ENCODE results near the gene RAB39A.
A peak's percentile ranks its signal among the peaks of the same experiment; 100 is the strongest.
"Not testable (repeated sequence)": the region's sequence is repeated elsewhere in the genome, so short reads cannot be mapped to it uniquely, and the experiment has no call there.

Gene RAB39A, protein sequence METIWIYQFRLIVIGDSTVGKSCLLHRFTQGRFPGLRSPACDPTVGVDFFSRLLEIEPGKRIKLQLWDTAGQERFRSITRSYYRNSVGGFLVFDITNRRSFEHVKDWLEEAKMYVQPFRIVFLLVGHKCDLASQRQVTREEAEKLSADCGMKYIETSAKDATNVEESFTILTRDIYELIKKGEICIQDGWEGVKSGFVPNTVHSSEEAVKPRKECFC

DNA sequence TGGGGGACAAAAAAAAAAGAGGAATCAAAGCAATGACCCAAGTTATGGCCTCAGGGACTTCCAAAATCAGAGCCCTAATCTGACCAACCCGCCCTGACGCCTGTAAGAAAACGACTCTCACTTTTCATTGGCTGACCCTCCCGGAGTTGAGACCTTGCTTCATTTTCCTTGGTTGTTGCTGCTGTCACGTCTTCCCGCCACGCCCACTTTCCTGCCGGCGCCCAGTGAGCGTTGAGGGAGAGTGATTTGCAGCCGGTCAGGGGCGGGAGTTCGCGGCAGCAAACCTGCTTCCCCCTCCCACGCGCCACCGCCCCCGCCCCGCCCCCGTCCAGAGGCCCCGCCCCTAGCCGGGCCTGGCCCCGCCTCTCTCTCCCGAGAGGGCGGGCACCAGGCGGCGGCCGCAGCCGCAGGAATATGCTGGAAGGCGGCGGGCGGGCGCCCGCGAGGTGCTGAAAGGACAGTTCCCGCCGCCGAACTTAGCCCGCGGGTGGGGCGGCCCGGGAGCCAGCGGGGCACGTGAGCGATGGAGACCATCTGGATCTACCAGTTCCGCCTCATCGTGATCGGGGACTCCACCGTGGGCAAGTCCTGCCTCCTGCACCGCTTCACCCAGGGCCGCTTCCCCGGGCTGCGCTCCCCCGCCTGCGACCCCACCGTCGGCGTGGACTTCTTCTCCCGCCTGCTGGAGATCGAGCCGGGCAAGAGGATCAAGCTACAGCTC lies at the start of gene RAB39A:
TSS of gene RAB39A (plus strand) at position 403 of the 721 bp plus-strand sequence. CDS start at position 524, 121 bp downstream.
- Mint-ChIP-seq H3K4me1 (peaks cover 14 to 18% of the 10 kb centered on the region in 2 donors), H3K27me3 (peaks cover 9 to 11% of the 10 kb centered on the region in 2 donors), H3K36me3 (no peaks in the 10 kb centered on the region), H3K9me3 (peaks cover 2 to 4% of the 10 kb centered on the region in 2 donors), H3K4me3 (peak within 1 kb of the TSS; percentile 84 to 95), H3K27ac (peak within 1 kb of the TSS; percentile 92)
- peak; percentile 90 for DNase-seq
- ATAC-seq (replicated peaks) = peak; percentile 91 to 93

DNA sequence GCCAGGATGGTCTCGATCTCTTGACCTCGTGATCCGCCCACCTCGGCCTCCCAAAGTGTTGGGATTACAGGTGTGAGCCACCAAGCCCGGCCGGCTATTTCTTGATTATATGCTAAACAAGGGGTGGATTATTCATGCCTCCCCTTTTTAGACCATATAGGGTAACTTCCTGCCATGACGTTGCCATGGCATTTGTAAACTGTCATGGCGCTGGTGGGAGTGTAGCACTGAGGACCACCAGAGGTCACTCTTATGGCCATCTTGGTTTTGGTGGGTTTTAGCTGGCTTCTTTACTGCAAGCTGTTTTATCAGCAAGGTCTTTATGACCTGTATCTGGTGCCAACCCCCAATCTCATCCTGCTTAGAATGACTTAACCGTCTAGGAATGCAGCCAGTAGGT lies 46.8 kb upstream of the RAB39A start:
- ATAC-seq (replicated peaks); H3K27ac Mint-ChIP-seq; DNase-seq; H3K4me1 Mint-ChIP-seq; H3K36me3 Mint-ChIP-seq; H3K9me3 Mint-ChIP-seq; H3K4me3 Mint-ChIP-seq: not testable (repeated sequence)
- H3K27me3 Mint-ChIP-seq = peaks cover 7 to 20% of the 10 kb centered on the region in 2 donors

DNA sequence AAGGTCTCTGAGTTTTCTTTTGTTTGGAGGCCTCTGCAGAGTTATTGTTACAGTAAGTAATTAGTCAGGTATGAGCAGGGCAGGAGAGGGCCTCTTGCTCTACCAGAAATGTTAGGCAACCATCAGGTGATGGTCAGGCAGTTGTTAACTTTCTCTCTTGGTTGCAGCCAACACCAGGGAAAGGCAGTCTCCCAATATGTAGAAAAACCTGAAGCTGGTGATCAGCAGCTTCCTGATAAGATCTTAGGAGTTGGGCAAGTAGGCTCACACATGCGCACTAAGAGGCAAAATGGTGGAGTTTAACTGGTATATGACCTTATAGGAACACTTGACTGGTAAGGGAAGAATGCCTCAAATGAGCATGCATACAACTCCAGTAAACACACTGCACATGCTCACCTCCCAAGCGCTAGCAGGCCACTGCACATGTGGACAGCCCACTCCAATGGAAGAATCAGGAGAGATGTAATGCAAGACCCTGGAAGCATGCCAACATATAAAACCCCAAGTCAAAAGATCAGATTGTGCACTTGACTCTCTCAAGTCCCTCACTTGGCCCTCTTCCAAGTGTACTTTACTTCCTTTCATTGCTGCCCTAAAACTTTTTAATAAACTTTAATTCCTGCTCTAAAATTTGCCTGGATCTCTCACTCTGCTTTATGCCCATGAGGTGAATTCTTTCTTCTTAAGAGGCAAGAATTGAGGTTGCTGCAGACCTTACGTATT lies 46.0 kb upstream of the RAB39A start:
- no peak overlapping the region for H3K27ac Mint-ChIP-seq
- DNase-seq = no peak
- peaks cover 7 to 20% of the 10 kb centered on the region in 2 donors for H3K27me3 Mint-ChIP-seq
- ATAC-seq (replicated peaks) = no peak
- no peaks in the 10 kb centered on the region for H3K9me3 Mint-ChIP-seq
- no peak overlapping the region for H3K4me3 Mint-ChIP-seq
- H3K36me3 Mint-ChIP-seq = no peaks in the 10 kb centered on the region
- H3K4me1 Mint-ChIP-seq = no peaks in the 10 kb centered on the region

DNA sequence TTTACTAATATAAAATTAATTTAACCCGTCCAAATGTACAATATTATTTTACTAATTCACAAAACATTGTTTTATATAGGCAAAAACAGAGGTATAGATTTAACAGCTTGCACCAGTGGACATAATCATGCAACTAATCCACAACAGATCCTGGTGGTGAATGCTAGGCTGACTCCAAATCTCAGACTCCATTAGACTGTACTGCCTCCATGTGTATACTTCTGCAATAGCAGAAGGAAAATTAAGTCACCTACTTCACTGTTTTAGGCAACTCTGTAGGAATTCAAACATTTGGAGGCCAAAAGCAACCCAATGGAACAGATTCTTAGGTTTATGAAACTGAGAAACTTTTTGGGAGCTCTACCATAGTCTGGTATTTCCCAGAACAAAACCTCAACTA lies 30.0 kb upstream of the RAB39A start:
- DNase-seq (no peak), ATAC-seq (replicated peaks) (peak; percentile 59 to 74)
- H3K4me3 Mint-ChIP-seq = no peak overlapping the region
- H3K9me3 Mint-ChIP-seq = no peaks in the 10 kb centered on the region
- peaks cover 0 to 4% of the 10 kb centered on the region in 2 donors for H3K27me3 Mint-ChIP-seq
- H3K27ac Mint-ChIP-seq = no peak overlapping the region
- no peaks in the 10 kb centered on the region for H3K4me1 Mint-ChIP-seq
- no peaks in the 10 kb centered on the region for H3K36me3 Mint-ChIP-seq

DNA sequence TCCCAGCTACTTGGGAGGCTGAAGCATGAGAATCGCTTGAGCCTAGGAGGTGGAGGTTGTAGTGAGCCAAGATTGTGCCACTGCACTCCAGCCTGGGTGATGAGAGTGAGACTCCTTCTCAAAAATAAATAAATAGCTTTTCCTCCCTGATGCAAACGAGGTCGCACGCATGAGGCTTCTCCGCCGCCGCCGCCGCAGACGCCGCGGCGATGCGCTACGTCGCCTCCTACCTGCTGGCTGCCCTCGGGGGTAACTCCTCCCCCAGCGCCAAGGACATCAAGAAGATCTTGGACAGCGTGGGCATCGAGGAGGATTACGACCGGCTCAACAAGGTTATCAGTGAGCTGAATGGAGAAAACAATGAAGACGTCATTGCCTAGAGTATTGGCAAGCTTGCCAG lies 20.0 kb upstream of the RAB39A start:
- H3K36me3 Mint-ChIP-seq = no peaks in the 10 kb centered on the region
- no peak for ATAC-seq (replicated peaks)
- H3K9me3 Mint-ChIP-seq = peaks cover 0 to 2% of the 10 kb centered on the region in 2 donors
- H3K4me1 Mint-ChIP-seq = no peaks in the 10 kb centered on the region
- H3K4me3 Mint-ChIP-seq = no peak overlapping the region
- DNase-seq = no peak
- no peak overlapping the region for H3K27ac Mint-ChIP-seq
- H3K27me3 Mint-ChIP-seq = peaks cover 14 to 17% of the 10 kb centered on the region in 2 donors

DNA sequence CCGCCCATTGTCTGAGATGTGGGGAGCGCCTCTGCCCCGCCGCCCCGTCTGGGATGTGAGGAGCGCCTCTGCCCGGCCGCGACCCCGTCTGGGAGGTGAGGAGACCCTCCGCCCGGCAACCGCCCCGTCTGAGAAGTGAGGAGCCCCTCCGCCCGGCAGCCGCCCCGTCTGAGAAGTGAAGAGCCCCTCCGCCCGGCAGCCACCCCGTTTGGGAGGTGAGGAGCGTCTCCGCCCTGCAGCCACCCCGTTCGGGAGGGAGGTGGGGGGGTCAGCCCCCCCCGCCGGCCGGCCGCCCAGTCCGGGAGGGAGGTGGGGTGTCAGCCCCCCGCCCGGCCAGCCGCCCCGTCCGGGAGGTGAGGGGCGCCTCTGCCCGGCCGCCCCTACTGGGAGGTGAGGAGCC lies 15.8 kb upstream of the RAB39A start:
- peaks cover 19 to 25% of the 10 kb centered on the region in 2 donors for H3K27me3 Mint-ChIP-seq
- not testable (repeated sequence) for H3K36me3 Mint-ChIP-seq; H3K4me1 Mint-ChIP-seq; H3K4me3 Mint-ChIP-seq; H3K27ac Mint-ChIP-seq; DNase-seq; ATAC-seq (replicated peaks); H3K9me3 Mint-ChIP-seq

DNA sequence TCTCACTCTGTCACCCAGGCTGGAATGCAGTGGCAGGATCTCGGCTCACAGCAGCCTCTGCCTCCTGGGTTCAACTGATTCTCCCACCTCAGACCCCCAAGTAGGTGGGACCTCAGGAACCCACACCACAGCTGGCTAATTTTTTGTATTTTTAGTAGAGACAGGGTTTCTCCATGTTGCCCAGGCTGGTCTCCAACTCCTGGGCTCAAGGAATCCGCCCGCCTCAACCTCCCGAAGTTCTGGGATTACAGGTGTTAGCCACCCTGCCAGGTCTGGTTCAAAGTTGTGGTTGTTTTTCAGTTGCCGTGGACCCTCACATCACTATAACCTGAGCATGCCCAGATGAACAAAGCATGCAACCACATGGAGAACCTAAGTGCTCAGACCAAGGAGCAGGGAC lies 13.0 kb upstream of the RAB39A start:
- ATAC-seq (replicated peaks) (no peak), DNase-seq (no peak)
- Mint-ChIP-seq H3K27ac (no peak overlapping the region), H3K4me3 (no peak overlapping the region), H3K4me1 (peaks cover 3 to 6% of the 10 kb centered on the region in 2 donors), H3K27me3 (peaks cover 20 to 23% of the 10 kb centered on the region in 2 donors), H3K9me3 (peaks cover 0 to 2% of the 10 kb centered on the region in 2 donors), H3K36me3 (no peaks in the 10 kb centered on the region)

DNA sequence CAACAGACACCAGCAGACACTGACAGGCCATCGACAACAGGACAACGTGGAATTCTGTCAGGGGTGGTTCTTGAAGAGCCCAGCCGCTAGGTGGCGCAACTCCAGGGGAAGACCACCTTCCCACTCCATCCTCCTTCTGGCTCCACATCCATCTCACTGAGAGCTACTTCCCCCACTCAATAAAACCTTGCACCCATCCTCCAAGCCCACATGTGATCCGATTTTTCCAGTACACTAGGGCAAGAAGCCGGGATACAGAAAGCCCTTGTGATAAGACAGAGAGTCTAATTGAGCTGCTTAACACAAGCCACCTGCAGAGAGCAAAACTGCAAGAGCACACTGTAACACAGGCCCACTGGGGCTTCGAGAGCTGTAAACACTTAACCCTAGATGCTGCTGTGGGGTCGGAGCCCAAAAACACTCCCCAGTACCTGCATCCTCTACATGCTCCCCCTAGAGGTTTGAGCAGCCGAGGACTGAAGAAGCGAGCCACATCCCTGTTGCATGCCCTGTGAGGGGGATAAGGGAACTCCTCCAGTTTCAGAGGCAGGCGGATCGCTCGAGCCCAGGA lies 11.5 kb upstream of the RAB39A start:
- no peaks in the 10 kb centered on the region for H3K36me3 Mint-ChIP-seq
- DNase-seq (peak; percentile 9), ATAC-seq (replicated peaks) (peak; percentile 50)

DNA sequence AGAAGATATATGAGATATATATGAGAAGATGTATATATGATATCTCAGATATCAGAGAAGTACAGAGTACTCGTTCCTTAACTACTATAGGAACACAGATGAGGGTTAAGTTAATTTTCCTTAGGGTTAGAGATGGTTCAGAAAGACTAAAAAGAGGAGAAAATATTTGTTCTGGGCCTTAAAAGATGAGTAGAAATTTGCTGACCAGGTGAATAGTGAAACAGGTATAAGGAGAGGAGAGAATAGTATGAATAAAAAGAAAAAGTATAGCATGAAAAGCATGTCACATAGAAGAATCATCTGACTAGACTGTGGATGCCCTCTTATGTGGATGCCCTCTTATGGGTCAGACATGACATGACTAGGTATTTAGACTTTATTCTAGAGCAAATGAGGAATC lies 6.3 kb upstream of the RAB39A start:
- Mint-ChIP-seq H3K4me3 (no peak overlapping the region), H3K4me1 (peaks cover 0 to 7% of the 10 kb centered on the region in 2 donors), H3K27me3 (peaks cover 10 to 16% of the 10 kb centered on the region in 2 donors), H3K9me3 (peaks cover 2 to 4% of the 10 kb centered on the region in 2 donors), H3K27ac (no peak overlapping the region), H3K36me3 (no peaks in the 10 kb centered on the region)
- no peak for ATAC-seq (replicated peaks)
- DNase-seq = no peak

More for the DNA sequence above, 11.5 kb upstream of the RAB39A start:
- Mint-ChIP-seq H3K9me3 (no peaks in the 10 kb centered on the region), H3K27ac (peak overlapping the region; percentile 56), H3K27me3 (peaks cover 12 to 17% of the 10 kb centered on the region in 2 donors), H3K4me1 (peaks cover 3 to 6% of the 10 kb centered on the region in 2 donors), H3K4me3 (no peak overlapping the region)

DNA sequence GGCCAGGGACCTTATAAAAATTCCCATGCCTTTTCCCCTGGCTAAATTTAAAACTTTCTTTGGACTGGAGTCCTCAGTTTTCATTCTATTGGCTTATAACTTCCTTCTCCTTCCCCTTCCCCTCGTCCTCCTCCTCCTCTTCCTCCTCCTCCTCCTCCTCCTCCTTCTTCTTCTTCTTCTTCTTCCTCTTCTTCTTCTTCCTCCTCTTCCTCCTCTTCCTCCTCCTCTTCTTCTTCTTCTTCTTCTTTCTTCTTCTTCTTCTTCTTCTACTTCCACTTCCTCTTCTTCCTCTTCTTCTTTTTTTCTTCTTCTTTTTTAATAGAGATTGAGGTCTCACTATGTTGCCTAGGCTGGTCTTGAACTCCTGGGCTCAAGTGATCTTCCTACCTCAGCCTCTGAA lies 4.7 kb upstream of the RAB39A start:
- H3K36me3 Mint-ChIP-seq; H3K9me3 Mint-ChIP-seq; DNase-seq; ATAC-seq (replicated peaks); H3K27ac Mint-ChIP-seq; H3K4me3 Mint-ChIP-seq; H3K4me1 Mint-ChIP-seq: not testable (repeated sequence)
- peaks cover 9 to 11% of the 10 kb centered on the region in 2 donors for H3K27me3 Mint-ChIP-seq

DNA sequence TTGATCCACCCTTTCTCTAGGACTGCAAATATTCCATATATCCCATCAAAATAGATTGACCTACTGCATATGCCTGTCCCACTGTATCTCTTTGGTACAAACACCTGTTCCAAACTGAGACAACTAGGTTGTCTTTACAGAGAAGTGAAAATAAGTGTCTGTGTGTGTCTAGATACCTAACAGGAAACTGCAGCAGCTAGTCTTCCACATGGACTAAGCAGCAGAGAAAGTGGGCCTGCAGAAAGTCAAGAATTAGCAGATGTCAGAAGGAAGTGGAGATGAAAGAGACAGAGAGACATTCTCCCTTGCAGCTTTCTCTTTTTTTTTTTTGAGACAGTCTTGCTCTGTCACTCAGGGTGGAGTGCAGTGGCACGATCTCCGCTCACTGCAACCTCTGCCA lies 3.9 kb upstream of the RAB39A start:
- Mint-ChIP-seq H3K9me3 (peaks cover 2 to 4% of the 10 kb centered on the region in 2 donors), H3K36me3 (no peaks in the 10 kb centered on the region), H3K27ac (no peak overlapping the region), H3K4me3 (no peak overlapping the region), H3K4me1 (peaks cover 6 to 13% of the 10 kb centered on the region in 2 donors), H3K27me3 (peaks cover 9 to 11% of the 10 kb centered on the region in 2 donors)
- no peak for DNase-seq
- ATAC-seq (replicated peaks) = no peak

DNA sequence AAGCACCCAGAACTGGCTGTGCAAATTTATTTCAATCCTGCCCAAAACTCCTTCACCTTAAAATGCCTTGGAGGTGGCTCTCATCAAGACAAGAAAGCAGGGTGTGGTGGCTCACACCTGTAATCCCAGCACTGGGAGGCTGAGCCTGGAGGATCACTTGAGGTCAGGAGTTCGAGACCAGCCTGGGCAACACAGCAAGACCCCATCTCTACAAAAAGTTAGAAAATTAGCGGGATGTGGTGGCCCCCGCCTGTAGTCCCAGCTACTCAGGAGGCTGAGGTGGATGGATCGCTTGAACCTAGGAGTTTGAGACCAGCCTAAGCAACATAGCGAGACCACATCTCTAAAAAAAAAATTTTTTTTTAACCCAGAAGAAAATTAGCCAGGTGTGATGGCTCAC lies 689 bp upstream of the RAB39A start:
- no peak for DNase-seq
- Mint-ChIP-seq H3K27me3 (peaks cover 9 to 11% of the 10 kb centered on the region in 2 donors), H3K4me1 (peaks cover 14 to 18% of the 10 kb centered on the region in 2 donors), H3K27ac (peak overlapping the region; percentile 80), H3K36me3 (no peaks in the 10 kb centered on the region), H3K4me3 (peak overlapping the region; percentile 84 to 95), H3K9me3 (peaks cover 2 to 4% of the 10 kb centered on the region in 2 donors)
- ATAC-seq (replicated peaks) = no peak

DNA sequence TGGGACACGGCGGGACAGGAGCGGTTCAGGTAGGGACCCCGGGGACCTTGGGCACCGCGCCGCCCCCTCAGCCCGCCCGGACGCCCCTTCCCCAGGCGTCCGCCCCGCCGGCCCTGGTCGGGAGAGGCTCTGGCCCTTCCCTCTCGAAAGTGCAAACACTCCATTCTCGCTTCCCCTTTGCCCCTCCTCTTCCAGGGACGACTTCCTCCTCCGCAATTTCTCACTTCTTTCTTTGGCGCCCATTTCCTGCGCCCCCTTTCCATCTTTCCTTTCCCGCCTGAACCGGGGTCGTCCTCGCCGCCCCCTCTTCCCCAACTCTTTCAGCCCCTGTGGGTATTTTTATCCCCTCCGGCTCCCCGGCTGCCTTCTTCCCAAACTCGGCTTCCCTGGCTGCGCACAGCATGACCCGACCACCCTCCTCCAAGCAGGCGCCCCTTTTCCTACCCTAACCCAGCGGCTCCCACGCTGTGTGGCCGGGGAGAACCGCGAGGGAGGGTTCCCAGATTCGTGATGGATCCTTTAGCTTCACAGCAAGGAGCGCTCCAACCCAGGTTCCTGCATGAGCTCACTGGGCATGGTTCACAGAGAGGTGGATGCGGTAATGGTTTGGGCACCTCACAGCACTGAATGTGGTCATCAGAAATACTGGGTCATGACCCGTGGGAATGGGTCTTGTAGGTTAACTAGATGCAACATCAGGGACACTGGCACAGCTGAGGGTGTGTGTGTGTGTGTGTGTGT lies 689 bp downstream of the RAB39A start:
- peak; percentile 31 to 38 for ATAC-seq (replicated peaks)

More for the DNA sequence above, 689 bp downstream of the RAB39A start:
- Mint-ChIP-seq H3K4me1 (peaks cover 14% of the 10 kb centered on the region in 2 donors), H3K27ac (peak overlapping the region; percentile 92), H3K36me3 (no peaks in the 10 kb centered on the region), H3K27me3 (peaks cover 9 to 11% of the 10 kb centered on the region in 2 donors), H3K4me3 (peak overlapping the region; percentile 84 to 95), H3K9me3 (peaks cover 0 to under 1% of the 10 kb centered on the region in 2 donors)
- DNase-seq = peak; percentile 13
